Neuronal stem cell (in vitro differentiated cells): ENCODE results near the gene TNFRSF21.

ENCODE experiments used
- DNase-seq: peaks from one replicate; pipeline ENCODE4 v3.0.0-alpha.2; 2013; ENCODE audit warnings: low spot score
- H2AFZ ChIP-seq: one replicate; pipeline ENCODE4 v1.6.1; 2013; ENCODE audit warnings: mild to moderate bottlenecking, low read length, inconsistent platforms
- H2AK5ac ChIP-seq: 2 replicates; pipeline ENCODE4 v1.6.1; 2013; ENCODE audit warnings: low read depth, mild to moderate bottlenecking, inconsistent platforms, low read length, moderate library complexity, mixed read lengths
- H2BK120ac ChIP-seq: 2 replicates; pipeline ENCODE4 v1.6.1; 2013; ENCODE audit warnings: low read depth, mild to moderate bottlenecking, inconsistent platforms, low read length, moderate library complexity, mixed read lengths
- H2BK12ac ChIP-seq: one replicate; pipeline ENCODE4 v1.6.1; 2013; ENCODE audit warnings: low read length, inconsistent platforms
- H2BK15ac ChIP-seq: 2 replicates; pipeline ENCODE4 v1.6.1; 2013; ENCODE audit warnings: mild to moderate bottlenecking, low read length, inconsistent platforms, mixed read lengths
- H2BK5ac ChIP-seq: one replicate; pipeline ENCODE4 v1.6.1; 2013; ENCODE audit warnings: inconsistent platforms, mild to moderate bottlenecking, low read length, moderate library complexity
- H3K14ac ChIP-seq: one replicate; pipeline ENCODE4 v1.6.1; 2013; ENCODE audit warnings: low read length, inconsistent platforms
- H3K18ac ChIP-seq: 2 replicates; pipeline ENCODE4 v1.6.1; 2013; ENCODE audit warnings: low read length, inconsistent platforms
- H3K23ac ChIP-seq: 2 replicates; pipeline ENCODE4 v1.6.1; 2013; ENCODE audit warnings: low read depth, mild to moderate bottlenecking, mixed read lengths, low read length, inconsistent platforms; ENCODE audit not compliant: poor library complexity
- H3K27ac ChIP-seq: replicated peaks from 3 replicates; pipeline ENCODE4 v1.5.1; 2013; ENCODE audit warnings: low read length, inconsistent platforms
- H3K27me3 ChIP-seq, 3 experiments: 2 replicates each; pipeline ENCODE4 v1.6.1; 2013; ENCODE audit warnings: low read length in 3 of 3, mild to moderate bottlenecking in 2 of 3, inconsistent platforms in 1 of 3, low read depth in 1 of 3, mixed read lengths in 1 of 3, moderate library complexity in 1 of 3; ENCODE audit not compliant: control insufficient read depth in 3 of 3, insufficient read depth in 3 of 3
- H3K36me3 ChIP-seq, 2 donors: replicated peaks in 1 of 2; 2 replicates each; pipeline ENCODE4 v1.6.1; 2013; ENCODE audit warnings: low read length in 2 of 2; ENCODE audit not compliant: control insufficient read depth in 2 of 2, insufficient read depth in 2 of 2
- H3K4ac ChIP-seq: 2 replicates; pipeline ENCODE4 v1.6.1; 2013; ENCODE audit warnings: inconsistent platforms, mild to moderate bottlenecking, low read length, moderate library complexity
- H3K4me1 ChIP-seq, 2 donors: 1 replicate in 1 of 2; 2 replicates in 1 of 2; pipeline ENCODE4 v1.6.1; 2013; ENCODE audit warnings: low read length in 2 of 2, low read depth in 1 of 2; ENCODE audit not compliant: control insufficient read depth in 2 of 2, insufficient read depth in 1 of 2
- H3K4me2 ChIP-seq: one replicate; pipeline ENCODE4 v1.6.1; 2013; ENCODE audit warnings: mild to moderate bottlenecking, low read length, inconsistent platforms; ENCODE audit not compliant: insufficient read depth, poor library complexity, severe bottlenecking
- H3K4me3 ChIP-seq, 2 donors: 2 replicates each; pipeline ENCODE4 v1.5.1; 2013; ENCODE audit warnings: low read length in 2 of 2, mild to moderate bottlenecking in 2 of 2, inconsistent platforms in 1 of 2, moderate library complexity in 1 of 2
- H3K79me1 ChIP-seq: one replicate; pipeline ENCODE4 v1.6.1; 2013; ENCODE audit warnings: low read depth, mild to moderate bottlenecking, inconsistent platforms, low read length, moderate library complexity
- H3K9ac ChIP-seq: one replicate; pipeline ENCODE4 v1.6.1; 2013; ENCODE audit warnings: mild to moderate bottlenecking, low read depth, low read length, inconsistent platforms; ENCODE audit not compliant: poor library complexity
- H3K9me3 ChIP-seq, 2 donors: replicated peaks in 1 of 2; 2 replicates each; pipeline versions ENCODE3 to v1.6.1; 2013; ENCODE audit warnings: low read length in 2 of 2, mild to moderate bottlenecking in 2 of 2, inconsistent platforms in 1 of 2, low read depth in 1 of 2, mixed read lengths in 1 of 2, moderate library complexity in 1 of 2; ENCODE audit not compliant: control insufficient read depth in 2 of 2, insufficient read depth in 1 of 2
- H4K8ac ChIP-seq: one replicate; pipeline ENCODE4 v1.6.1; 2013; ENCODE audit warnings: low read depth, mild to moderate bottlenecking, inconsistent platforms, low read length, moderate library complexity
- H4K91ac ChIP-seq: one replicate; pipeline ENCODE4 v1.6.1; 2013; ENCODE audit warnings: low read length, low read depth, mild to moderate bottlenecking, inconsistent platforms; ENCODE audit not compliant: poor library complexity
- WGBS, 2 donors: extraction: QIAGEN DNeasy Blood & Tissue Kit; methylation state at CpG; one replicate each; pipeline ENCODE4 v1.1.7; 2013; ENCODE audit warnings: missing lambda C conversion rate in 2 of 2, mixed read lengths in 1 of 2; ENCODE audit not compliant: insufficient read length in 2 of 2, insufficient replicate concordance in 1 of 2; ENCODE audit errors: extremely low coverage in 2 of 2; 5-methylcytosine and 5-hydroxymethylcytosine counted together

TNFRSF21 gene

GRCh38 chr6:47262231-47262630 lies 47.5 kb downstream of the TNFRSF21 start:
- no peak overlapping the region for H2AK5ac ChIP-seq
- no peaks in the 10 kb centered on the region for H3K27me3 ChIP-seq
- no peak overlapping the region for H4K8ac ChIP-seq
- H3K4me1 ChIP-seq = no peaks in the 10 kb centered on the region
- H3K4me3 ChIP-seq = no peak overlapping the region
- DNase-seq = no peak
- no peak overlapping the region for H3K9ac ChIP-seq
- no peak overlapping the region for H2BK15ac ChIP-seq
- no peak overlapping the region for H3K4me2 ChIP-seq
- no CpG with 5 or more reads among the region's 1 CpG for WGBS, 2 donors
- H2BK120ac ChIP-seq = no peak overlapping the region
- no peaks in the 10 kb centered on the region for H3K79me1 ChIP-seq
- no peak overlapping the region for H3K4ac ChIP-seq
- H3K9me3 ChIP-seq = no peaks in the 10 kb centered on the region
- no peak overlapping the region for H2BK5ac ChIP-seq
- H3K23ac ChIP-seq = no peak overlapping the region
- H3K14ac ChIP-seq = no peak overlapping the region
- H3K36me3 ChIP-seq = peaks cover 0 to 5% of the 10 kb centered on the region in 2 donors
- no peak overlapping the region for H2AFZ ChIP-seq
- no peak overlapping the region for H2BK12ac ChIP-seq
- no peak overlapping the region for H3K27ac ChIP-seq
- no peak overlapping the region for H3K18ac ChIP-seq
- no peak overlapping the region for H4K91ac ChIP-seq

GRCh38 chr6:47261191-47261590 lies 48.5 kb downstream of the TNFRSF21 start:
- Histone ChIP-seq H3K36me3 (peaks cover 0 to 5% of the 10 kb centered on the region in 2 donors), H3K9me3 (no peaks in the 10 kb centered on the region), H3K9ac (no peak overlapping the region), H2BK15ac (no peak overlapping the region), H3K4me3 (no peak overlapping the region), H4K91ac (no peak overlapping the region), H2AK5ac (no peak overlapping the region), H3K18ac (no peak overlapping the region), H3K4me2 (no peak overlapping the region), H2AFZ (no peak overlapping the region), H3K27me3 (no peaks in the 10 kb centered on the region), H3K4ac (no peak overlapping the region), H2BK12ac (no peak overlapping the region), H3K4me1 (no peaks in the 10 kb centered on the region), H2BK5ac (no peak overlapping the region), H2BK120ac (no peak overlapping the region), H3K79me1 (no peaks in the 10 kb centered on the region), H4K8ac (no peak overlapping the region), H3K23ac (no peak overlapping the region), H3K27ac (no peak overlapping the region), H3K14ac (no peak overlapping the region)
- no CpG with 5 or more reads among the region's 1 CpG for WGBS, 2 donors
- DNase-seq = no peak

GRCh38 chr6:47260021-47260420 lies 49.7 kb downstream of the TNFRSF21 start:
- Histone ChIP-seq H2AFZ (no peak overlapping the region), H3K9ac (no peak overlapping the region), H2BK120ac (no peak overlapping the region), H3K23ac (no peak overlapping the region), H3K4me2 (no peak overlapping the region), H4K91ac (no peak overlapping the region), H3K27me3 (no peaks in the 10 kb centered on the region), H3K27ac (no peak overlapping the region), H2BK15ac (no peak overlapping the region), H2AK5ac (no peak overlapping the region), H3K4me1 (no peaks in the 10 kb centered on the region), H3K4ac (no peak overlapping the region), H3K4me3 (no peak overlapping the region), H2BK5ac (no peak overlapping the region), H2BK12ac (no peak overlapping the region), H3K79me1 (no peaks in the 10 kb centered on the region), H3K14ac (no peak overlapping the region), H4K8ac (no peak overlapping the region), H3K9me3 (no peaks in the 10 kb centered on the region), H3K36me3 (peaks cover 0 to 5% of the 10 kb centered on the region in 2 donors), H3K18ac (no peak overlapping the region)
- DNase-seq = no peak
- no CpG with 5 or more reads among the region's 4 CpGs for WGBS, 2 donors

- Histone ChIP-seq H3K79me1 (no peaks in the 10 kb centered on the region), H2BK5ac (no peak overlapping the region), H3K23ac (no peak overlapping the region), H3K4me3 (no peak overlapping the region), H4K91ac (no peak overlapping the region), H3K14ac (no peak overlapping the region), H4K8ac (no peak overlapping the region), H3K18ac (no peak overlapping the region), H3K4me1 (no peaks in the 10 kb centered on the region), H3K36me3 (peaks cover 0 to 5% of the 10 kb centered on the region in 2 donors), H3K27ac (no peak overlapping the region), H3K9ac (no peak overlapping the region), H2BK15ac (no peak overlapping the region), H3K4me2 (no peak overlapping the region), H2BK12ac (no peak overlapping the region), H3K4ac (no peak overlapping the region), H3K9me3 (no peaks in the 10 kb centered on the region), H2AFZ (no peak overlapping the region), H2BK120ac (no peak overlapping the region), H3K27me3 (no peaks in the 10 kb centered on the region), H2AK5ac (no peak overlapping the region)
- WGBS, 2 donors = no CpG with 5 or more reads among the region's 3 CpGs
- DNase-seq = no peak
These were observed 50.9 kb downstream of the TNFRSF21 start for GRCh38 chr6:47258724-47259347.
